Cardiac septum (tissue), 1 donor: Measurements from ENCODE around the gene HIRIP3. TPM values are rescaled to one million over a fixed set of nuclear protein-coding genes. Genes with fewer than 3 reads are reported as not detected.
"Not testable (repeated sequence)": the region's sequence is repeated elsewhere in the genome, so short reads cannot be mapped to it uniquely, and the experiment has no call there.

Experiments
- DNase-seq: peaks from one replicate; pipeline ENCODE4 v3.0.0-alpha.2; 2020; ENCODE audit warnings: low spot score
- intact Hi-C: fragments of 100-400 bp; cut with DNase I; formaldehyde crosslinking; loops from one replicate; pipeline ENCODE4 v1.14.0; 2022
- long read RNA-seq: library from polyadenylated mRNA; unstranded; transcript quantifications from one replicate; pipeline ENCODE4 v2.0.0, GENCODE V29; 2021
- total RNA-seq: library from RNA; stranded (reverse); fragmentation: NEBNext Ultra II Directional; extraction: Animal tissue kit (Norgen Biotek cat#: 25700); gene quantifications from one replicate; pipeline ENCODE4 v1.2.1, GENCODE V29; 2021
- donor health status: DM: no; HTN: no; CAD: no.

Gene HIRIP3, protein sequence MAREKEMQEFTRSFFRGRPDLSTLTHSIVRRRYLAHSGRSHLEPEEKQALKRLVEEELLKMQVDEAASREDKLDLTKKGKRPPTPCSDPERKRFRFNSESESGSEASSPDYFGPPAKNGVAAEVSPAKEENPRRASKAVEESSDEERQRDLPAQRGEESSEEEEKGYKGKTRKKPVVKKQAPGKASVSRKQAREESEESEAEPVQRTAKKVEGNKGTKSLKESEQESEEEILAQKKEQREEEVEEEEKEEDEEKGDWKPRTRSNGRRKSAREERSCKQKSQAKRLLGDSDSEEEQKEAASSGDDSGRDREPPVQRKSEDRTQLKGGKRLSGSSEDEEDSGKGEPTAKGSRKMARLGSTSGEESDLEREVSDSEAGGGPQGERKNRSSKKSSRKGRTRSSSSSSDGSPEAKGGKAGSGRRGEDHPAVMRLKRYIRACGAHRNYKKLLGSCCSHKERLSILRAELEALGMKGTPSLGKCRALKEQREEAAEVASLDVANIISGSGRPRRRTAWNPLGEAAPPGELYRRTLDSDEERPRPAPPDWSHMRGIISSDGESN
- total RNA-seq: 17.4 TPM
- long read RNA-seq, transcript HIRIP3-201 (7 exons, 3,388 nt): major isoform, 49 of 61 reads
- long read RNA-seq, partial matches to known transcripts: 6 of 61 reads
- long read RNA-seq, other reads (novel, unspliced or antisense): 4 of 61 reads

GRCh38 chr16:29995324-29995910, at the start of gene HIRIP3:
HIRIP3 (minus strand) TSS chr16:29995617; CDS start chr16:29995605, 12 bp downstream.
- DNase-seq: peak; percentile 94
- intact Hi-C loops: loop anchor here (1.0 to 5.0 kb wide), 2 partner anchors 22 to 68 kb away; partner anchors contain the start of genes KCTD13 and TAOK2

- DNase-seq: no peak
- intact Hi-C loops: no loop called here
Observed at GRCh38 chr16:30041841-30042240, 46.4 kb upstream of the HIRIP3 start.

GRCh38 chr16:30040690-30041089, 45.3 kb upstream of the HIRIP3 start:
- DNase-seq, intact Hi-C loops: not testable (repeated sequence)

GRCh38 chr16:30040221-30040620, 44.8 kb upstream of the HIRIP3 start:
- intact Hi-C loops: no loop called here
- no peak for DNase-seq

GRCh38 chr16:30033270-30033669, 37.9 kb upstream of the HIRIP3 start:
- DNase-seq: no peak
- intact Hi-C loops: no loop called here

- DNase-seq: no peak
- intact Hi-C loops: no loop called here
Observed at GRCh38 chr16:30032083-30032819, 36.8 kb upstream of the HIRIP3 start.

DNA sequence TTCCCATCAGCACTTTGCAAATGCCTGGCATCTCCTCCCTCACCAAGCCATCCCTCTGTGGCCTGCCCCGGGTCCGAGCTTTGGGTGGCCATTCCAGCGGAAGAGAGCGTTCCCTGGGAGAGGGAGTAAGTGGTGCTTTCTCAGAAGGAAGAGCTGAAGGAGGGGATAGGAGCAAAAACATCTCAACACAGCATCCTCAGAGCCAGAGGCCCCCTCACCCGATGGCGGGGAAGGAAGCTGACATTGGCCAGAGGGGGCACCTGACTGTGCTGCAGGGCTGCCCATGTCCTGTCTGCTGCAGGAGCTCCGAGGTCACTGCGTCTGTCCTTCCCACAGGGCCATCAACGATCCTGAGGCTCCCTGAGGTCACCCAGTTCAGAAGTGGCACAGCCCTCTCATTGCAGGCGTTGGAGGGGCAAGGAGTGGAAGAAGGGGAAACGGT, 36.1 kb upstream of the HIRIP3 start:
- intact Hi-C loops: no loop called here
- DNase-seq: no peak

- DNase-seq: no peak
- intact Hi-C loops: no loop called here
Observed at GRCh38 chr16:30030841-30031413, 35.5 kb upstream of the HIRIP3 start, which contains the start of gene TLCD3B. TLCD3B (minus strand) TSS chr16:30031271; CDS start chr16:30030527, 744 bp downstream.

DNA sequence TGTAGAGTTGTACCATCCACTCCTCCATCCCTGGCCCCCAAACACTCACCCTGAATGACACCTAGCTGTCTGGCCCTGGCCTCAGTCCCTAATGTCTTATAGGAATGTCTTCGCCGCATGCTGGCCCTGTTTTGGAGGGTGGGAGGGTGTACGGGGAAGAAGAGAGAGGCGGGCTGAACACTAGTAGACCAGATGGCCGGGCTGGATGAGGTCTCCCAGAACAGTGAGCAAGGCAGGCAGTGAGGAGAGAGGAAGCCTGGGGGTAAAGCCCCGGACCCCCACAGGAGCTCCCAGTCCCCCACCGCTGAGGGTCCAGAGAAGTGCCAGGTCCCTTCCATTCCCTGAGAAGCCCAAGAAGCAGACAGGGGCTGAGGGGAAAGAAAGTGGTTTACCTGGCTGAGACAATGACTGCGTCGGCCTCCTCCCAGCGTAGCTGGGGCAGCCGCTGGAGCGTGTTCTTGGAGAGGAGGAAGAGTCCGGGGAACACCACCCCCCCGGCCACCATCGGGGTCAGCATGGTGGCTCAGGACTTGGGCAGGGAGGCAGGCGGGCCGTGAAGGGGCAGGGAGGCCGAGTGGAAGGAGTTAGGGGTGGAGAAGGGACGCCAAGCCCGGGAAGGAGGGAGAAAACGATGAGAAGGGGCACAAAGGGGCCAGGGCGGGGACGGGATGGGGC, 34.7 kb upstream of the HIRIP3 start:
- DNase-seq: no peak
- intact Hi-C loops: no loop called here

DNA sequence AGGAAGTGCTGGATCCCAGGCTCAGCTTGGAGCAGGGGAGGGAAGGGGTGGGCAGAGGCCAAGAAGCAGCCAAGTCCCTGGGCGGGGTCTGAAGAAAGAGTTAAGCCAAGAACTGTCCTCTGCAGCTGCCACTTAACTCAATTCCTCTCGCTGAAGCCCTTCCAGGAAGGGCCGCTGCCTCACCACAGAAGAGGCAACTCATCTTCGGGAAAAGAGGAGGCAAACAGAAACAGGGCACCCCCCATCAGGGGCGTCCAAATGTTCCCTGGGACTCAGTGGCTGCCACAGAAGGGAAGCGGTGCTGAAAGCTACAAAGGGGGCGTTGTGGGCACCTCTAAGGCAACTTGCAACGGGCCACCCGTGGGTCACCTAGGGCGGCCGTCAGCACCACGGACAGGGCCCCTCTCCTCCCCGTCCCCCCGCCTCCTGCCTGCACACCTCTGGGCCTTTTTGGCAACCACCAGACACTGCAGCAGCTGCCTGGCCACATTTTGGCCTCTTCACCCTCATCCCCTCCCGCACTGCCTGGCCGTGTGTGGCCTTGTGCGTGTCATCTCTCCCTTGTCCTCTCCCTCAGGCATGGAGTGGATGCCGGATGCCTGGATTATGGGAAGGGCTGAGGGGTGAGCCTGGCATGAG, 33.1 kb upstream of the HIRIP3 start:
- DNase-seq: no peak
- intact Hi-C loops: no loop called here

DNA sequence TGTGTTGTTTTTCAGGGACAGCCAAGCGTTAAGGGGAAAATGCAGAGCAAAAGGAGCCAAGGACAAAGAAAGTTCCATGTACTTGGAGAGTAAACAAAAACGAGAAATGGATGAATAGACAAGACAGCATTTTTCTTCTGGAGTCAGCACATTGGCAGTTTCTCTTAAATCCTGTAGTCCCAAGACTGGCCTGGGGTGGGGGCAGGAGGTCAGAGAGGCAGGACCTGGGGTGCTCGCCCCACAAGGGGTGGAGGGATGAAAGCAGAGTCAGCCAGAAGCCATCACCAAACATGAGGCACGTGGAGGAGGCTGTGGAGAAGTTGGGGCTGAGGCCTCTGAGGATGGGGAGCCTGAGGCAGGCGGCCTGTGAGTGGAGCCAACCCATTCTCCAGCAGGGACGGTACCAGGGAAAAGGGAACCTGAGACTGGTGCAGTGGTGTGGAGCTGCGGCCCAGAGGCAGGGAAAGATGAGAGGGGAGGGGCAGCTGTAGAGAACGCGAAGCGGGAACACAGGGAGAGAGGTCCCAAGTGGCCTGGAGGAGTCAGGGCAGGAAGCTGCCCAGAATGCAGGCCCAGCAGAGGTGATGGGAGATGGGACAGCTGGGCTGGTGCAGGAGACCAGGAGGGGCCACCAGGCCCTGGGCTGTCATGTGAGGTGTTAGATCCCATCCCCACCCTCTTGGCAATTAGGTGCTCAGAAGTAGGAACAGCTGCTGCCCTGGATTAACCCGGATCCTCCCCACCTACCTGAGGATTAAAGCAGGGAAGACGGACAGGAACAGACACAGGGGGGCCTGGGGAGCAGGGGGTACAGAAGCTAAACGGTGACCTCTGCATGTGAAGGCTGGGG, 32.4 kb upstream of the HIRIP3 start:
- intact Hi-C loops: no loop called here
- DNase-seq: no peak

- intact Hi-C loops: no loop called here
- DNase-seq: no peak
Observed at GRCh38 chr16:30026449-30026848, 31.0 kb upstream of the HIRIP3 start.

- DNase-seq: no peak
- intact Hi-C loops: no loop called here
Observed at GRCh38 chr16:30025574-30025973, 30.2 kb upstream of the HIRIP3 start.

GRCh38 chr16:30025156-30025555, 29.7 kb upstream of the HIRIP3 start:
- intact Hi-C loops: no loop called here
- no peak for DNase-seq

DNA sequence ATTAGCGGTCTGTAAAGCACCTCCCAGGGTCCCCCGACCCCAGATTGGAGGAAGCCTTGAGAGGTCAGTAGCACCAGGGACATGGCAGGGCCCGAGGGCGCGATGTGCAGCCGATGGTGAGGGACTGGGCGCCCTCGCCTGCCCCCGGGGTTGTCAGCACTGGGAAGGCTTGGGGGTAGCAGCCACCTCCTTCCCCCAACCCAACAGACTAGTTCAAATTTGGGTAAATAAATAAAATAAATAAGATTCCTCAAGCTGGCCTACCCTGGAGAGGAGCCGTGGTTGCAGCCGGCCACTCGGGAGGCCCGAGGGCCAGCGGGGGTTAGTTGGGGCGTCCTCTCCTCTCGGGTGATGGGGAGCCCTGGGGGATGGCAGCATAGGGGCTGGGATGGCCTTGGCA, 29.0 kb upstream of the HIRIP3 start:
- intact Hi-C loops: loop anchor here (5.0 kb wide), 1 partner anchor 322 kb away; no protein-coding TSS in a partner anchor
- no peak for DNase-seq

DNA sequence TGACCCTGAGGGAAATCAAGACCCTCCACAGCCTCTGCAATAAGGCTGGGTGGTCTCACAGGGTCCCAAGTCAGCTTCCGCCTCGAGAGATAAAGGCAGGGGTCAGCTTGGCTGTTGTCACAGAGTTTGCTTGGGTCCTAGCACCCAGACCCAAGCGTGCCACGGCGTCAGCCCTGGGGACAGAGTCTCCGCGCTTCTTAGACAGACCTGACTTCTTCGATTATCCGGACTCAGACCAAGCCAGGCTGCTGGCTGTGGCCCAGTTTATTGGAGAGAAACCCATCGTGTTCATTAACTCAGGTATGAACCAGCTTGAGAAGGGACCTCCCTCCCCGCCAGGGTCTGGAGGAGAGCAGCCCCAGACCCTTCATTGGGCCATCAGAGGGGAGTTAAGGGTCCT, 28.2 kb upstream of the HIRIP3 start:
- intact Hi-C loops: loop anchor here (5.0 kb wide), 1 partner anchor 321 kb away; no protein-coding TSS in a partner anchor
- DNase-seq: no peak

- intact Hi-C loops: loop anchor here (5.0 kb wide), 1 partner anchor 321 kb away; no protein-coding TSS in a partner anchor
Observed at GRCh38 chr16:30022887-30023286, 27.5 kb upstream of the HIRIP3 start, which contains the start of gene C16orf92. C16orf92 (plus strand) TSS chr16:30023198; CDS start chr16:30023341, 143 bp downstream.

More at GRCh38 chr16:30022887-30023286, 27.5 kb upstream of the HIRIP3 start, which contains the start of gene C16orf92:
- DNase-seq: no peak
